ENCODE data around the gene ZNF774.
"Not testable (repeated sequence)": the region's sequence is repeated elsewhere in the genome, so short reads cannot be mapped to it uniquely, and the experiment has no call there.

DNA sequence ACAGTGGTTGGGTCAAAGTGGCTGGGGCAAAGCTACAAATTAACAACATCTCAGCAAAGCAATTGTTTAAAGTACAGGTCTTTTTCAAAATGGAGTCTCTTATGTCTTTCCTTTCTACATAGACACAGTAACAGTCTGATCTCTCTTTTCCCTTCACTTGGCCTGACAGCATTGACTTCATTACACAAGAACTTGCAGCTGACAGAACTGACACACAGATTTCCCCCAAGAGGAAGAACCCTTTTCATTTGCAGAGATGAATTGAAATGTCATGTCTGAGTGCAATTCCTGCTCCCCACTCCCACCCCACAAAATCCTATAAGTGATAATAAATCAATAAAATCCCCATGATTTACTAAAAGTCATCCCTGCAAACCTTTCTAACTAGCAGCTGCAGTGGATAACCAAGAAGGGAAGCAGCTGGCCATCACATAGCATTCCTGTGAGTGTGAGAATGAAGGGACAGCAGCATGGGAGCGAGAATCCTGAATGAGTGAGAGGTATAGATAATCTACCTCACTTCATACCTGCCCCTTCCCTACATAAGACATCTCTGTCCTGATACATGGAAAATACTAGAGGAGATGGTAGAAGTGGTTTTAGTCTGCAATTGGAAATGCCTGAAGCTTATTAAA lies 4.5 kb upstream of the ZNF774 start:
- TF ChIP-seq, protein P1, sequence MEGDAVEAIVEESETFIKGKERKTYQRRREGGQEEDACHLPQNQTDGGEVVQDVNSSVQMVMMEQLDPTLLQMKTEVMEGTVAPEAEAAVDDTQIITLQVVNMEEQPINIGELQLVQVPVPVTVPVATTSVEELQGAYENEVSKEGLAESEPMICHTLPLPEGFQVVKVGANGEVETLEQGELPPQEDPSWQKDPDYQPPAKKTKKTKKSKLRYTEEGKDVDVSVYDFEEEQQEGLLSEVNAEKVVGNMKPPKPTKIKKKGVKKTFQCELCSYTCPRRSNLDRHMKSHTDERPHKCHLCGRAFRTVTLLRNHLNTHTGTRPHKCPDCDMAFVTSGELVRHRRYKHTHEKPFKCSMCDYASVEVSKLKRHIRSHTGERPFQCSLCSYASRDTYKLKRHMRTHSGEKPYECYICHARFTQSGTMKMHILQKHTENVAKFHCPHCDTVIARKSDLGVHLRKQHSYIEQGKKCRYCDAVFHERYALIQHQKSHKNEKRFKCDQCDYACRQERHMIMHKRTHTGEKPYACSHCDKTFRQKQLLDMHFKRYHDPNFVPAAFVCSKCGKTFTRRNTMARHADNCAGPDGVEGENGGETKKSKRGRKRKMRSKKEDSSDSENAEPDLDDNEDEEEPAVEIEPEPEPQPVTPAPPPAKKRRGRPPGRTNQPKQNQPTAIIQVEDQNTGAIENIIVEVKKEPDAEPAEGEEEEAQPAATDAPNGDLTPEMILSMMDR (IDR thresholded peaks at IDR 0.05; ENCODE audit: borderline replicate concordance, extremely low read depth, low read length, poor library complexity, severe bottlenecking), result not testable (repeated sequence)
- not testable (repeated sequence) for TF ChIP-seq EZH2 (IDR thresholded peaks at IDR 0.05; ENCODE audit: borderline replicate concordance, low read depth, low read length, severe bottlenecking)

Data from DND-41 (cell line).